GM13976 (cell line): Measurements from ENCODE around the gene PRKG1.

ENCODE experiments used
- DNase-seq: peaks from one replicate; pipeline ENCODE4 v3.0.0; 2012; ENCODE audit warnings: low spot score
- in situ Hi-C: fragments of 300-500 bp; cut with MboI; formaldehyde crosslinking; loops from one replicate; pipeline ENCODE4 v1.12.0; 2022; ENCODE audit warnings: low sequenced_read_pairs, mixed read lengths, inconsistent platforms; ENCODE audit not compliant: unreplicated experiment
- TF ChIP-seq, protein P1 (sequence below): IDR thresholded peaks from 2 replicates; pipeline ENCODE4 v1.5.1; 2012; ENCODE audit warnings: borderline replicate concordance, mild to moderate bottlenecking; ENCODE audit not compliant: insufficient read depth; ENCODE audit errors: extremely low read depth, missing control alignments, control extremely low read depth

Gene PRKG1

DNA sequence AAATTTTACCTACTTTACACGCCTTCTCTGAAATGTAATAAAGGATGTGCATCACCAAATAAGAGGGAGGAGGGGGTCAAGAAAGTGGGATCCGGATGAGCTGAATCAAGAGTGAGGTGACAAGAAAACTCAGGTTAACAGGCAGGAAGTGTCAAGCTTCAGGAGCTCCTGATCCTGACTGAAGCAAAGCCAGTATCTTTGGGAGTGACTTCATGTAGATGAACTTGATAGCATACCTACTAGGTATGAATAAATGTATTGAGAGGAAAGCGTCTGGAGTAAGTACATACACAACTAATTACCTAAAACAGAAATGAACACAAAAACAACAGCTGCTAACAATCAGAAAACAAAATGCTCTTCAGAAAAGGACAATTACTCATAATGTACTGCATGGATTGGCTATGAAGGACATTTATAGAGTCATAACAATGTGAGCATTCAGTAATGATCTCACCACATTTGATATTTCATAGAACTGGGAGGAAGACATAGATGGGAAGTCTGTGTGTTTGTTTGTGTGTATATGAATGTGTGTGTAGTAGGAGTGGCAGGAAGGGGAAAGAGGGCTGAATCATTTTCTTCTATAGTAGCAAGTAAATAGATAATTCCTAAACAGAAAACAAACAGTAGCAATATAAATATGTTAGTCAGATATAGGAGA, 29.4 kb downstream of the PRKG1 start:
- TF ChIP-seq, protein P1, sequence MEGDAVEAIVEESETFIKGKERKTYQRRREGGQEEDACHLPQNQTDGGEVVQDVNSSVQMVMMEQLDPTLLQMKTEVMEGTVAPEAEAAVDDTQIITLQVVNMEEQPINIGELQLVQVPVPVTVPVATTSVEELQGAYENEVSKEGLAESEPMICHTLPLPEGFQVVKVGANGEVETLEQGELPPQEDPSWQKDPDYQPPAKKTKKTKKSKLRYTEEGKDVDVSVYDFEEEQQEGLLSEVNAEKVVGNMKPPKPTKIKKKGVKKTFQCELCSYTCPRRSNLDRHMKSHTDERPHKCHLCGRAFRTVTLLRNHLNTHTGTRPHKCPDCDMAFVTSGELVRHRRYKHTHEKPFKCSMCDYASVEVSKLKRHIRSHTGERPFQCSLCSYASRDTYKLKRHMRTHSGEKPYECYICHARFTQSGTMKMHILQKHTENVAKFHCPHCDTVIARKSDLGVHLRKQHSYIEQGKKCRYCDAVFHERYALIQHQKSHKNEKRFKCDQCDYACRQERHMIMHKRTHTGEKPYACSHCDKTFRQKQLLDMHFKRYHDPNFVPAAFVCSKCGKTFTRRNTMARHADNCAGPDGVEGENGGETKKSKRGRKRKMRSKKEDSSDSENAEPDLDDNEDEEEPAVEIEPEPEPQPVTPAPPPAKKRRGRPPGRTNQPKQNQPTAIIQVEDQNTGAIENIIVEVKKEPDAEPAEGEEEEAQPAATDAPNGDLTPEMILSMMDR: no peak
- DNase-seq: no peak
- in situ Hi-C loops: no loop called here

DNA sequence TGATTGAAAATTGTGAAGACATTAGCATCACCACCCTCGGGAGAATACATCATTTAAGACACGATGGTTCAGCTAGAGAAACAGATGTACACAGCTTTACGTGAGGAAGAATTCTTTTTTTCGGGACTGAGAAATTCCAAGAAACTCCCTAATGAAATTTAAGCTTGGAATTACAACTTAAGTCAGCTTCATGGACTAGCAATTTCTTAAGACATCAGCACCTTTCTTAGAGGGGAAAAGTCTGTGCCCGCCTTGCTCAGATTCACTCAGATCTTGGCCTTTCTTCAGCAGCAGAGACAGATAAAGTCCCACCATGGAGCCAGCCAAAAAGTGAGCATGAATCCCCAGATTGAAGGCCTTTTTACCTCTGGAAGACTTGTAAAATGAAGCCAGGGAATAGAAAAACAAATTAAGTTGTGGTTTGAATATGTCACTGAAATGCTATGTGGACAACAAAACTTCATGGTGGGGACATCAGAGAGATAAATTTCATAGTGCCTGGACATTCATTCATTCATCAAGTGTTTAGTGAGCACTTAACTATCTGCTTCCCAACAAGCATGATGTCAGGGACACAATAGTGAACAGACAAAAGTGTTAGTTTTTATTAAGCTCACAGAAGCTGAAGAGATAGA, 32.1 kb downstream of the PRKG1 start:
- TF ChIP-seq, protein P1: no peak
- no peak for DNase-seq
- in situ Hi-C loops: no loop called here

DNA sequence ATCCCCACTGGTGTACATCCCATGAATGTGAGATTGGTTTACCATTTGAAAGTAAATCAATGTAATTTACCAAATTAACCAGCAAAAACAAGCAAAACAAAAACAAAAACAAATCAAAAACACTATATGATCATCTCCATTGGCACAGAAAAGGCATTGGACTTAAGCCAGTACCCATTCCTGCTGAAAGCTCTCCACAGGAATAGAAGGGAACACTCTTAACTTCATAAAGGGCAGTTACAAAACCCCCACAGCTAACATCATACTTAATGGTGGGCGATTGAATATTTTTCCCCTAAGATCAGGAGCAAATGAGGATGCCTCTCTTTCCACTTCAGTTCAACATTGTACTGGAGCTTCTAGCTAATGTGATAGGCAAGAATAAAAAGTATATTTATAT, 34.1 kb downstream of the PRKG1 start:
- in situ Hi-C loops: no loop called here
- TF ChIP-seq, protein P1: no peak
- DNase-seq: no peak

DNA sequence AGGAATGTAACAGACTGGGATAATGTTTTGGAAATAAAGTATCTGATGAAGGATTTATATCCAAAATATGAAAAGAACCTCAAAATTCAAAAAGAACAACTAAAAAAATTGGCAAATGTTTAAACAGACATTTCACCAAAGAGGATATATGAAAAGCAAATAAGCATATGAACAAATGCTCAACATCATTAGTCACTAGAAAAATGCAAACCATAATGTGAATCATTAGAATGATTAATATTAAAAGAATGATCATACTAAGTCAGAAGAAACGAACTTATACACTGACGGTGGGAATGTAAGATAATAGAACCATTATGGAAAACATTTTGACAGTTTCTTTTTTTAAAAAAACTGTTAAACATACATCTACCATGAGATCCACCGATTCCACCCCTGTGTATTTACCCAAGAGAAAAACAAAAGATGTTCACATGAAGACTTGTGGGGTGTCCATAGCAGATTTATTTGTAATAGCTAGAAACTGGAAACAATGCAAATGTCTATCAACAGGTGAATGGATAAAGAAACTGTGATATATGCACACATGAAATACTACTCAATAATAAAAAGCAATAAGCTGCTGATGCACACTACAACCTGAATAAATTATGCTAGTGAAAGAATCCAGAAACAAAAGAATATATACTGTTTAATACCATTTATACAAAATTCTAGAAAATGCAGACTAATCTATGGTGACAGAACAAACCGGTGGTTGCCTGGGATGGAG, 35.7 kb downstream of the PRKG1 start:
- TF ChIP-seq, protein P1: no peak
- no peak for DNase-seq
- in situ Hi-C loops: no loop called here

DNA sequence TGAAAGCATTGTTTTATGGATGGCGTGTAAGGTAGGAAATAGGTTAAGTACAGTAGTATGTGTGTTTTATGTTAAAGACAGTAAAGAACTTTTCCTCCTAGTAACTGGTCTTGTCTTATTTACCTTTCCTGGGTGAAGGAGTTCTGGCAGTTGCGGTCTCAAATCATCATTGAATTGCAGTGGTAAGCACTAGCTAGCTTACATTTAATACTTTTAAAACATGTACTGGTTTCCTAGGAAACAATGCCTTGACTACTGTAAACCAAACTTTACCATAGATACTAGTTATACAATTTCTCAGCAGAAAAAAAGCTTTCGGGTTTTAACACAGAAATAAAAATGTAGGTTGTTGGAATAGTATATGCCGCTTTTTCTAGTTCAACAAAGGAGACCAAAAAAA, 37.7 kb downstream of the PRKG1 start:
- in situ Hi-C loops: no loop called here
- DNase-seq: no peak
- TF ChIP-seq, protein P1: no peak

DNA sequence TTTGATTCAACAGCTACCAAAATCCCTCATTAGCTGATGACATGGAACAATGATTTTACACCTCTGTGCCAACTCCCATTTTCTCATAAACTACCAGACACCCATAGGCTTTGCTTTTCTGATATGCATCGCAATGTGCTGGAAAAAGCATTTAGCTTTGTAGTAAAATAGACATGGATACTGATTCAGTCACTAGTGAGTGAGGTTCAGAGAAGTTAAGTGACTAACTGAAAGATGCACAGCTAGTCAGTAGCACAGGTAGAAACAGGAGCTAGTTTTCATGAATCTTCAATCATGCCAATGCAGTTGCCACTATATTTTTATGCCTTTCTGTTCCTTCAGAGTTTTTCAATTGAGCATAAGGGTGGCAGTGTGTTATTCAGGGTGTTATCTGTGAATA, 38.7 kb downstream of the PRKG1 start:
- in situ Hi-C loops: no loop called here
- no peak for DNase-seq
- TF ChIP-seq, protein P1: no peak
